ENCODE results near the gene LIPJ.

The LIPJ gene

DNA sequence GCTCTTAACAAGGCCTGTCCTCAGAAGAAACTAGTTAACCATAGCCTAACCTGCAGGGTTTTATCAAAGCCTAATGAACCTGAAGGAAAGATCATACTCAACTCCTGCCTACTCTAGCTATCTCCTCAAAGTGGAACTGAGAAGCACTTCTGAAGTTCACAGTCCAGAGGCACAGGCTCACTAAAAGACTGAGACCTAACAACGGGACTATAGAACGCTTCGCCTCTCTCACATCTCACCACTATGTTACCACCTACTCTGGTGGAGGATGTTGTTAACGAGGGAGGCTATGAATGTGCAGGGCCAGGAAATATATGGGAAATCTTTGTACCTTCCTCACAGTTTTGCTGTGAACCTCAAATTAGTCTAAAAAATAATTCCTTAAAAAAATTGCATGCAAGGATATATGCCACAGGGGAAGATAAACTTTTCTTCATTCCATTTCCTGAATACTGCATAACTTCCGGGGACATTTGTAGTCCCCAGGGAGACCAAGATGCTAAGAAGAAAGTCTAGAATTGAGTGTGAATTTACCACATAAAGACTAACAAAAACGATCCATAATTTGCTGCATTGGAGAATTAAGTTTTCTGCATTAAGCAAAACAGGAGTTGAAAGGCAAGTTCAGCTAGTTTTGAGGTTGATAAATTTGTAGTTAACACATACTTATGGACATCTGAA, 21.6 kb downstream of the LIPJ start:
- DNase-seq (ENCODE audit: extremely low spot score): no peak
- ChIA-PET CTCF (no interaction called here), POLR2A (no interaction called here)
- TF ChIP-seq FOXM1 (IDR thresholded peaks at IDR 0.05; ENCODE audit: borderline replicate concordance): no peak

DNA sequence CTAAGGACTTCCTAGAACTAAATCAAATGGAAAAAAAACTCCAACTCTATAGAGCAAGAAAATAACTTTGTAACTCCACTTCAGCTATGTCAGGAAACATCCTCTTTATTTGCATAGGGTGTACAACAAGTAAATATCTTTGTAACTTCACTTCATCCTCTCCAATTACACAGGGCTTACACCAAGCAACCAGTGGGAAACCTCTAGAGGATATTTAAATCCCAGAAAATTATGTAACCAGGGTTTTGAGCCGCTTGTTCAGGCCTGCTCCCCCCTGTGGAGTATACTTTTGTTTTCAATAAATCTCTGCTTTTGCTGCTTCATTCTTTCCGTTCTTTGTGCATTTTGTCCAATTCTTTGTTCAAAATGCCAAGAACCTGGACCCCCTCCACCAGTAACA, 22.2 kb downstream of the LIPJ start:
- TF ChIP-seq HDGF (IDR thresholded peaks at IDR 0.05; ENCODE audit: borderline replicate concordance) (no peak), TARDBP (IDR thresholded peaks at IDR 0.05) (no peak), SUZ12 (IDR thresholded peaks at IDR 0.05) (no peak), LEF1 (IDR thresholded peaks at IDR 0.05; ENCODE audit: borderline replicate concordance) (no peak), SP1 (IDR thresholded peaks at IDR 0.05) (no peak), BHLHE40 (IDR thresholded peaks at IDR 0.05; ENCODE audit: borderline replicate concordance) (no peak), FOXK2 (IDR thresholded peaks at IDR 0.05) (no peak), NFRKB (IDR thresholded peaks at IDR 0.05) (no peak), ELF4 (IDR thresholded peaks at IDR 0.05) (no peak), FOXA1 (IDR thresholded peaks at IDR 0.05) (no peak), L3MBTL2 (conservative IDR thresholded peaks at IDR 0.05) (no peak), FOXM1 (IDR thresholded peaks at IDR 0.05; ENCODE audit: borderline replicate concordance) (no peak), ARNT (IDR thresholded peaks at IDR 0.05) (no peak), CTBP1 (IDR thresholded peaks at IDR 0.05; ENCODE audit: borderline replicate concordance) (no peak), ZNF384 (IDR thresholded peaks at IDR 0.05) (no peak)
- TF ChIP-seq, protein P1, sequence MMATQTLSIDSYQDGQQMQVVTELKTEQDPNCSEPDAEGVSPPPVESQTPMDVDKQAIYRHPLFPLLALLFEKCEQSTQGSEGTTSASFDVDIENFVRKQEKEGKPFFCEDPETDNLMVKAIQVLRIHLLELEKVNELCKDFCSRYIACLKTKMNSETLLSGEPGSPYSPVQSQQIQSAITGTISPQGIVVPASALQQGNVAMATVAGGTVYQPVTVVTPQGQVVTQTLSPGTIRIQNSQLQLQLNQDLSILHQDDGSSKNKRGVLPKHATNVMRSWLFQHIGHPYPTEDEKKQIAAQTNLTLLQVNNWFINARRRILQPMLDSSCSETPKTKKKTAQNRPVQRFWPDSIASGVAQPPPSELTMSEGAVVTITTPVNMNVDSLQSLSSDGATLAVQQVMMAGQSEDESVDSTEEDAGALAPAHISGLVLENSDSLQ (IDR thresholded peaks at IDR 0.05): no peak
- no peak for DNase-seq (ENCODE audit: extremely low spot score)
- POLR2A ChIA-PET: no interaction called here
- CTCF ChIA-PET: no interaction called here

DNA sequence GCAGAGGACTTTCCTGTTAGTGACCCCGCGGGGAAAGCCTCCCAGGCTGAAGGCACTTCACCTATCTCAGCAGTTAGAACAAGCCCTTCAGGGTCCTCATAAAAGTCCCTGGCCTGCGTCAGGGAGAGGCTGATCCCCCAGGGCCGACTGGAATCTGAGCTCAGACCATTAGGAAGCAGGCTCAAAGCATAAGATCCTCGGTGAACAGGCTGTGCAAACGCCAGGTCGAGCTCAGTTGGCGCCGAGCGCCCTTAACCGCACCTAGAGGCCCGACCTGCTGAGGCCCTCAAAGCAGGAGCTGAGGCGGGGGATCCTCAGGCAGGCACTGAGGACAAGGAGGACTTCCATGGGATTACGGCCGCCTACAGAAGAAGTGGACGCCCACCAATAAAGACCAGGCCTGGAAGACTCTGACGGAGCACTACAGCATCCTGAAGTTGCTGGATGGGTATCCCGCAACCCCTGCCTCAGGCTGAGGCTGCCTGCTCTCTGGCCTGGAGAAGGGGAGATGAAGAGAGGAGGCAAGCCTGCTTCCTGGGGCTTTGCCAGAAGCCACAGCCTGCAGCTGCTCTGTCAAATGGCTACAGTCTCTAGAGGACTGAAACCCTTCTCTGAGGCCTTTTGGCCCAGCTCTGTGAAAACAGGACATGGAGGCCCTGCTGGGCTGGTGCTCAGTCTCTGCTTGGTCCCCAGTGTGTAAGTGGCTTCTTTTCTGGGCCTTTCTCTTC, 29.9 kb downstream of the LIPJ start:
- POLR2A ChIA-PET: no interaction called here
- TF ChIP-seq LEF1 (IDR thresholded peaks at IDR 0.05; ENCODE audit: borderline replicate concordance) (no peak), CTBP1 (IDR thresholded peaks at IDR 0.05; ENCODE audit: borderline replicate concordance) (no peak)
- TF ChIP-seq, protein P1 (IDR thresholded peaks at IDR 0.05): no peak
- CTCF ChIA-PET: interaction anchor here (0.6 kb wide), 1 partner anchor 214 kb away, joined by 3 read pairs; no protein-coding TSS in a partner anchor
- no peak for DNase-seq (ENCODE audit: extremely low spot score)

DNA sequence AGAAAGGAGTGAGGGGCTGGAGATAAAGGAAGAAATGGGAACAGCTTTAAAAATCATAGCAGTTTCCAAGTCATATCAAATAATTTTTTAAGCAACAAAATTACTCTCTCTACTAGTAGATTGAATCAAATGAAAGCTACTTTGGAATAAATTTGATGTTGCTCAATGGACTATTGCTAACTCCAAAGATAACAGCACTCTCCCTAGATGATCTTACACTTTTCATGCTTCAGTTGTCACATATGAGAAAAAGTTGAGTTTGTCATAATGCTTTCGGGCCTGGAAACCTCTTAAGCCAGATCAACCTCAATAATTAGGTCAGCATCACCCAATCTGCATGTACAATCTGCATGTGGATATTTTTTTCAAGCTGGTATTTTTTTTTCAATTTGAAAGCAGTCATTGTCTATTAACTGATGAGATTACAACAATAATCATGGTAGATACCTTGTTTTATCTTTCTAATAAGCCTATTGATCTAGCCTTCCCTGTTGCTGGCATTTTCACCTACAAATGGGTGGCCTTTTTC, 31.3 kb downstream of the LIPJ start:
- POLR2A ChIA-PET: no interaction called here
- CTCF ChIA-PET: interaction anchor here (0.5 kb wide), 1 partner anchor 16 kb away, joined by 5 read pairs; no protein-coding TSS in a partner anchor
- TF ChIP-seq NFRKB (IDR thresholded peaks at IDR 0.05): no peak
- TF ChIP-seq L3MBTL2 (conservative IDR thresholded peaks at IDR 0.05): no peak
- TF ChIP-seq ARNT (IDR thresholded peaks at IDR 0.05): no peak
- no peak for TF ChIP-seq FOXK2 (IDR thresholded peaks at IDR 0.05)
- TF ChIP-seq, protein P1 (IDR thresholded peaks at IDR 0.05): no peak
- no peak for TF ChIP-seq TARDBP (IDR thresholded peaks at IDR 0.05)
- no peak for TF ChIP-seq ZNF384 (IDR thresholded peaks at IDR 0.05)
- TF ChIP-seq CTBP1 (IDR thresholded peaks at IDR 0.05; ENCODE audit: borderline replicate concordance): no peak
- no peak for TF ChIP-seq FOXA1 (IDR thresholded peaks at IDR 0.05)
- no peak for TF ChIP-seq ELF4 (IDR thresholded peaks at IDR 0.05)
- TF ChIP-seq HDGF (IDR thresholded peaks at IDR 0.05; ENCODE audit: borderline replicate concordance): no peak
- TF ChIP-seq FOXM1 (IDR thresholded peaks at IDR 0.05; ENCODE audit: borderline replicate concordance): no peak
- TF ChIP-seq LEF1 (IDR thresholded peaks at IDR 0.05; ENCODE audit: borderline replicate concordance): no peak
- TF ChIP-seq BHLHE40 (IDR thresholded peaks at IDR 0.05; ENCODE audit: borderline replicate concordance): no peak
- no peak for TF ChIP-seq SUZ12 (IDR thresholded peaks at IDR 0.05)
- TF ChIP-seq SP1 (IDR thresholded peaks at IDR 0.05): no peak
- DNase-seq (ENCODE audit: extremely low spot score): no peak

DNA sequence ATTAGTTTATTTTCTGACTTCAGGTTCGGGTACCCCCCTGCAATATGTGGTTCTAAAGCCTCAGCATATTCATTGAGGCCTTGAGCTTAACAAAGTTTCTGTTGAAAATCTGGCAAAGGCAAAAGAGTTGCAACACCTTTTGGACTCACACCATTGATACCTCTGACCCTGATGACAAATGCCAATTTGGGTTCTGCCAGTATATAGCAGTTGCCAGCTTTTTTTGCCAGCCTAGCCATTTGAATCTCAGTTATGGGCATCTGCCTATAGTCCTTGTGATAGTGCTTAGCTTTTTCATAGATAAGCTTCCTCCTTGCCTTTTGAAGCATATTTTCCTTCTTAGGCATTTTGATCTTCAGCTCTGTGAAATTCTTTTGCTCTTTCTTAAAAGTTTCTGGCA, 31.9 kb downstream of the LIPJ start:
- TF ChIP-seq FOXK2 (IDR thresholded peaks at IDR 0.05): no peak
- no peak for TF ChIP-seq ELF4 (IDR thresholded peaks at IDR 0.05)
- TF ChIP-seq ZNF384 (IDR thresholded peaks at IDR 0.05): no peak
- no peak for TF ChIP-seq BHLHE40 (IDR thresholded peaks at IDR 0.05; ENCODE audit: borderline replicate concordance)
- TF ChIP-seq L3MBTL2 (conservative IDR thresholded peaks at IDR 0.05): no peak
- no peak for TF ChIP-seq ARNT (IDR thresholded peaks at IDR 0.05)
- no peak for TF ChIP-seq FOXM1 (IDR thresholded peaks at IDR 0.05; ENCODE audit: borderline replicate concordance)
- TF ChIP-seq SUZ12 (IDR thresholded peaks at IDR 0.05): no peak
- no peak for TF ChIP-seq HDGF (IDR thresholded peaks at IDR 0.05; ENCODE audit: borderline replicate concordance)
- TF ChIP-seq TARDBP (IDR thresholded peaks at IDR 0.05): no peak
- no peak for TF ChIP-seq FOXA1 (IDR thresholded peaks at IDR 0.05)
- no peak for TF ChIP-seq CTBP1 (IDR thresholded peaks at IDR 0.05; ENCODE audit: borderline replicate concordance)
- CTCF ChIA-PET: no interaction called here
- POLR2A ChIA-PET: no interaction called here
- DNase-seq (ENCODE audit: extremely low spot score): no peak

DNA sequence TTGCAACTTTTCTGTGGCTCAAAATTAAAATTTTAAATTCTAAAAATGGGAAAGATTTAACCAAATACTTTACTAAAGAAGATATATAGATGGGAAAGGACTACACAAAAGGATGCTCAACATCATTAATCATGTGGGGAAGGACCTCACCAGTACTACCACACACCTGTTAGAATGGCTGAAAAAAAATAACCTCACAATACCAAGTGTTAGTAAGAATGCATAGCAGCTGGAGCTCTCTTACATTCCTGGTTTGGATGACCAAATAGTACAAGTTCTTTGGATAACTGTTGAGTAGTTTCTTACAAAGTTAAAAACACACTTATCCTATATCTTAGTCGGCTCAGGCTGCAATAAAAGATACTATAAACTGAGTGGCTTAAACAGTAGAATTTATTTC, 33.9 kb downstream of the LIPJ start:
- POLR2A ChIA-PET: no interaction called here
- no peak for TF ChIP-seq ELF4 (IDR thresholded peaks at IDR 0.05)
- TF ChIP-seq LEF1 (IDR thresholded peaks at IDR 0.05; ENCODE audit: borderline replicate concordance): no peak
- TF ChIP-seq CTBP1 (IDR thresholded peaks at IDR 0.05; ENCODE audit: borderline replicate concordance): no peak
- no peak for TF ChIP-seq BHLHE40 (IDR thresholded peaks at IDR 0.05; ENCODE audit: borderline replicate concordance)
- TF ChIP-seq, protein P1 (IDR thresholded peaks at IDR 0.05): no peak
- TF ChIP-seq L3MBTL2 (conservative IDR thresholded peaks at IDR 0.05): no peak
- no peak for TF ChIP-seq NFRKB (IDR thresholded peaks at IDR 0.05)
- no peak for TF ChIP-seq ZNF384 (IDR thresholded peaks at IDR 0.05)
- TF ChIP-seq FOXA1 (IDR thresholded peaks at IDR 0.05): no peak
- TF ChIP-seq HDGF (IDR thresholded peaks at IDR 0.05; ENCODE audit: borderline replicate concordance): no peak
- TF ChIP-seq FOXK2 (IDR thresholded peaks at IDR 0.05): no peak
- no peak for TF ChIP-seq ARNT (IDR thresholded peaks at IDR 0.05)
- no peak for TF ChIP-seq FOXM1 (IDR thresholded peaks at IDR 0.05; ENCODE audit: borderline replicate concordance)
- no peak for TF ChIP-seq SUZ12 (IDR thresholded peaks at IDR 0.05)
- no peak for DNase-seq (ENCODE audit: extremely low spot score)
- CTCF ChIA-PET: no interaction called here
